SK-N-SH (cell line): Measurements from ENCODE around the gene FAP. TPM values are rescaled to one million over a fixed set of nuclear protein-coding genes. Genes with fewer than 3 reads are reported as not detected.
A peak's percentile ranks its signal among the peaks of the same experiment; 100 is the strongest.

ENCODE experiments used
- CTCF ChIA-PET: fragments of 300-600, 350-600 bp; formaldehyde crosslinking; extraction: SDS; loops from one replicate; lab custom pipeline; 2021; lab: Yijun Ruan, JAX
- POLR2A ChIA-PET: fragments of 350-600 bp; sonication (Branson Sonifier 250); formaldehyde crosslinking; extraction: SDS; loops from one replicate; lab custom pipeline; 2020; ENCODE audit warnings: antibody characterized with exemption, inconsistent platforms; lab: Yijun Ruan, JAX
- DNase-seq: peaks from one replicate; pipeline ENCODE4 v3.0.0; 2012
- H2AFZ ChIP-seq: fragments of 200-600 bp; sonication (generic); 2 replicates; pipeline ENCODE4 v1.8.1; 2016; ENCODE audit warnings: antibody characterized with exemption, mild to moderate bottlenecking, low read depth
- H3F3A ChIP-seq: fragments of 200-600 bp; sonication (generic); replicated peaks from 2 replicates; pipeline ENCODE3; 2016; ENCODE audit warnings: antibody characterized with exemption, mild to moderate bottlenecking; ENCODE audit not compliant: insufficient read depth
- H3K27ac ChIP-seq, 2 experiments: fragments of 200-500 bp in 1 of 2; fragments of 200-600 bp in 1 of 2; sonication (Bioruptor generic) in 1 of 2; sonication (generic), shearing (Covaris generic) in 1 of 2; 2 replicates each; pipeline versions ENCODE4 v1.5.1 to v1.6.1; 2014 to 2016; ENCODE audit warnings: low read depth in 2 of 2, inconsistent platforms in 1 of 2, low read length in 1 of 2, mild to moderate bottlenecking in 1 of 2, mixed read lengths in 1 of 2
- H3K27me3 ChIP-seq: fragments of 200-600 bp; sonication (generic), shearing (Covaris generic); 2 replicates; pipeline ENCODE4 v1.6.1; 2016; ENCODE audit warnings: mixed run types; ENCODE audit not compliant: insufficient read depth
- H3K36me3 ChIP-seq, 2 experiments: fragments of 200-500 bp in 1 of 2; fragments of 200-600 bp in 1 of 2; sonication (Bioruptor generic) in 1 of 2; sonication (generic) in 1 of 2; replicated peaks in 1 of 2; 2 replicates each; pipeline versions ENCODE3 to v1.5.1; 2014 to 2016; ENCODE audit warnings: low read length in 1 of 2, mild to moderate bottlenecking in 1 of 2; ENCODE audit not compliant: insufficient read depth in 2 of 2, control insufficient read depth in 1 of 2
- H3K4me1 ChIP-seq, 2 experiments: fragments of 200-500 bp in 1 of 2; fragments of 200-600 bp in 1 of 2; sonication (Bioruptor generic) in 1 of 2; sonication (generic), shearing (Covaris generic) in 1 of 2; 2 replicates each; pipeline versions ENCODE4 v1.5.1 to v1.6.1; 2014 to 2016; ENCODE audit warnings: low read depth in 1 of 2, low read length in 1 of 2, mixed run types in 1 of 2; ENCODE audit not compliant: insufficient read depth in 2 of 2, control insufficient read depth in 1 of 2
- H3K4me2 ChIP-seq: fragments of 200-600 bp; sonication (generic), shearing (Covaris generic); 2 replicates; pipeline ENCODE4 v1.6.1; 2017; ENCODE audit warnings: mixed run types
- H3K4me3 ChIP-seq, 2 experiments: fragments of 200-500 bp in 1 of 2; fragments of 200-600 bp in 1 of 2; sonication (Bioruptor generic) in 1 of 2; sonication (generic), shearing (Covaris generic) in 1 of 2; 2 replicates each; pipeline versions ENCODE4 v1.5.1 to v1.8.1; 2014 to 2016; ENCODE audit warnings: low read depth in 2 of 2, inconsistent platforms in 1 of 2, low read length in 1 of 2, mild to moderate bottlenecking in 1 of 2, mixed read lengths in 1 of 2, moderate library complexity in 1 of 2
- H3K79me2 ChIP-seq: fragments of 200-600 bp; sonication (generic); 2 replicates; pipeline ENCODE4 v1.8.1; 2017; ENCODE audit warnings: mild to moderate bottlenecking; ENCODE audit not compliant: insufficient read depth
- H3K9ac ChIP-seq: fragments of 200-600 bp; sonication (generic); 2 replicates; pipeline ENCODE4 v1.6.1; 2017; ENCODE audit warnings: mixed run types
- H3K9me2 ChIP-seq: fragments of 200-600 bp; sonication (generic); 2 replicates; pipeline ENCODE4 v1.6.1; 2017; ENCODE audit warnings: mixed run types
- H3K9me3 ChIP-seq: fragments of 200-600 bp; sonication (generic); 2 replicates; pipeline ENCODE4 v1.6.1; 2017; ENCODE audit warnings: mixed run types, mild to moderate bottlenecking, moderate library complexity
- H4K20me1 ChIP-seq: fragments of 200-600 bp; sonication (generic); 2 replicates; pipeline ENCODE4 v1.6.1; 2017; ENCODE audit warnings: mild to moderate bottlenecking, mixed run types; ENCODE audit not compliant: insufficient read depth
- EP300 ChIP-seq, 2 experiments: IDR thresholded peaks; 2 replicates each; pipeline versions ENCODE4 v1.4.0 to v1.6.1; 2012; ENCODE audit warnings: borderline replicate concordance in 1 of 2, low read depth in 1 of 2, low read length in 1 of 2
- FOSL2 ChIP-seq: IDR thresholded peaks from 2 replicates; pipeline ENCODE4 v1.4.0; 2012; ENCODE audit warnings: low read depth, mild to moderate bottlenecking, moderate library complexity, borderline replicate concordance
- FOXJ3 ChIP-seq: sonication (generic); formaldehyde crosslinking; IDR thresholded peaks from 2 replicates; pipeline ENCODE4 v1.5.1; 2020; ENCODE audit warnings: mild to moderate bottlenecking, missing genetic modification reagents
- FOXM1 ChIP-seq: IDR thresholded peaks from 2 replicates; pipeline ENCODE4 v1.4.0; 2012; ENCODE audit warnings: low read depth, mild to moderate bottlenecking
- GABPA ChIP-seq: IDR thresholded peaks from 2 replicates; pipeline ENCODE4 v1.4.0; 2012; ENCODE audit warnings: low read depth, mild to moderate bottlenecking
- JUND ChIP-seq: IDR thresholded peaks from 2 replicates; pipeline ENCODE4 v1.4.0; 2012
- MEF2A ChIP-seq: IDR thresholded peaks from 2 replicates; pipeline ENCODE4 v1.4.0; 2012; ENCODE audit warnings: low read depth, borderline replicate concordance
- MXI1 ChIP-seq: IDR thresholded peaks from 2 replicates; pipeline ENCODE4 v1.6.1; 2012; ENCODE audit warnings: mild to moderate bottlenecking, low read depth, low read length, improper control_type of control experiment
- NFIC ChIP-seq: IDR thresholded peaks from 2 replicates; pipeline ENCODE4 v1.4.0; 2012; ENCODE audit warnings: borderline replicate concordance
- NRF1 ChIP-seq: IDR thresholded peaks from 2 replicates; pipeline ENCODE4 v1.6.1; 2012; ENCODE audit warnings: low read depth, mild to moderate bottlenecking, low read length
- PBX3 ChIP-seq: IDR thresholded peaks from 2 replicates; pipeline ENCODE4; 2012
- POLR2AphosphoS5 ChIP-seq: IDR thresholded peaks from 2 replicates; pipeline ENCODE4 v1.6.1; 2012; ENCODE audit warnings: low read depth, low read length
- REST ChIP-seq: IDR thresholded peaks from 2 replicates; pipeline ENCODE4 v1.6.1; 2012; ENCODE audit warnings: mild to moderate bottlenecking, low read depth, low read length, moderate library complexity
- RXRA ChIP-seq: IDR thresholded peaks from 2 replicates; pipeline ENCODE4 v1.4.0; 2012; ENCODE audit warnings: low read depth, mild to moderate bottlenecking, borderline replicate concordance
- SIN3A ChIP-seq: IDR thresholded peaks from 2 replicates; pipeline ENCODE4 v1.6.1; 2012; ENCODE audit warnings: low read depth, mild to moderate bottlenecking, low read length, moderate library complexity, borderline replicate concordance
- TAF1 ChIP-seq: IDR thresholded peaks from 2 replicates; pipeline ENCODE4 v1.6.1; 2012; ENCODE audit warnings: low read depth, mild to moderate bottlenecking, low read length, moderate library complexity, borderline replicate concordance
- TCF12 ChIP-seq: IDR thresholded peaks from 2 replicates; pipeline ENCODE4 v1.4.0; 2012
- TEAD4 ChIP-seq: IDR thresholded peaks from 2 replicates; pipeline ENCODE4 v1.4.0; 2012; ENCODE audit warnings: mild to moderate bottlenecking, borderline replicate concordance; ENCODE audit not compliant: insufficient read depth
- USF1 ChIP-seq: IDR thresholded peaks from 2 replicates; pipeline ENCODE4 v1.4.0; 2012; ENCODE audit warnings: low read depth, borderline replicate concordance
- WGBS: methylation state at CpG from one replicate; pipeline ENCODE4 v1.1.6; 2017; ENCODE audit warnings: low lambda C conversion rate; 5-methylcytosine and 5-hydroxymethylcytosine counted together
- polyA plus RNA-seq, 3 experiments: library from polyadenylated mRNA; depleted of rRNA; stranded (reverse); fragments of >200 nt; gene quantifications; 2 replicates each; pipeline ENCODE4 v1.2.3, GENCODE V29; 2012
- TF ChIP-seq, protein P1 (sequence below): fragments of 150-350 bp; IDR thresholded peaks from 2 replicates; pipeline ENCODE4 v1.6.1; 2017; ENCODE audit warnings: antibody characterized with exemption, low read length, low read depth, borderline replicate concordance

The FAP gene, protein sequence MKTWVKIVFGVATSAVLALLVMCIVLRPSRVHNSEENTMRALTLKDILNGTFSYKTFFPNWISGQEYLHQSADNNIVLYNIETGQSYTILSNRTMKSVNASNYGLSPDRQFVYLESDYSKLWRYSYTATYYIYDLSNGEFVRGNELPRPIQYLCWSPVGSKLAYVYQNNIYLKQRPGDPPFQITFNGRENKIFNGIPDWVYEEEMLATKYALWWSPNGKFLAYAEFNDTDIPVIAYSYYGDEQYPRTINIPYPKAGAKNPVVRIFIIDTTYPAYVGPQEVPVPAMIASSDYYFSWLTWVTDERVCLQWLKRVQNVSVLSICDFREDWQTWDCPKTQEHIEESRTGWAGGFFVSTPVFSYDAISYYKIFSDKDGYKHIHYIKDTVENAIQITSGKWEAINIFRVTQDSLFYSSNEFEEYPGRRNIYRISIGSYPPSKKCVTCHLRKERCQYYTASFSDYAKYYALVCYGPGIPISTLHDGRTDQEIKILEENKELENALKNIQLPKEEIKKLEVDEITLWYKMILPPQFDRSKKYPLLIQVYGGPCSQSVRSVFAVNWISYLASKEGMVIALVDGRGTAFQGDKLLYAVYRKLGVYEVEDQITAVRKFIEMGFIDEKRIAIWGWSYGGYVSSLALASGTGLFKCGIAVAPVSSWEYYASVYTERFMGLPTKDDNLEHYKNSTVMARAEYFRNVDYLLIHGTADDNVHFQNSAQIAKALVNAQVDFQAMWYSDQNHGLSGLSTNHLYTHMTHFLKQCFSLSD
- polyA plus RNA-seq (2012; rRNA removed): 36.9 and 57.8 TPM in 2 replicates
- 42.3 and 46.7 TPM in 2 replicates for polyA plus RNA-seq (2012; cell fraction: cytosol; rRNA removed)
- 60.8 and 125 TPM in 2 replicates for polyA plus RNA-seq (2012; cell fraction: nucleus; rRNA removed)

- H3K9me3 ChIP-seq: no peaks in the 10 kb centered on the region
- peaks cover 48% of the 10 kb centered on the region for H3K79me2 ChIP-seq
- no peak for DNase-seq
- peak within 1 kb of the TSS; percentile 89 for H3K9ac ChIP-seq
- H3K4me2 ChIP-seq: peak within 1 kb of the TSS; percentile 74
- H3K27me3 ChIP-seq: no peaks in the 10 kb centered on the region
- ChIA-PET POLR2A (no interaction called here), CTCF (interaction anchor here (0.7 to 1.3 kb wide), 2 partner anchors 23 to 58 kb away, joined by 3 to 4 read pairs; no protein-coding TSS in a partner anchor)
- H3K4me1 ChIP-seq: peaks cover 0 to 17% of the 10 kb centered on the region in 2 experiments; a peak in 2 of 4 replicates
- 10% methylated on average over 6 of the region's 6 CpGs for WGBS
- peak within 1 kb of the TSS; percentile 92 to 99 for H3K27ac ChIP-seq
- no peaks in the 10 kb centered on the region for H4K20me1 ChIP-seq
- peaks cover 4 to 24% of the 10 kb centered on the region in 2 experiments for H3K36me3 ChIP-seq
- peak within 1 kb of the TSS; percentile 50; the same call in 1 of the 2 replicates for H2AFZ ChIP-seq
- H3K9me2 ChIP-seq: no peaks in the 10 kb centered on the region
- TF ChIP-seq JUND (peak; percentile 76), TEAD4 (peak; percentile 70; the same call in 1 of the 2 replicates), REST (0 out of 2 replicates have a peak, but pooled peaks have one; percentile 28), USF1 (no peak), TCF12 (peak; percentile 99), MEF2A (peak; percentile 69; the same call in 1 of the 2 replicates), GABPA (no peak), FOXJ3 (CRISPR knock-in tag) (no peak), EP300 (IDR thresholded peaks at IDR 0.05; ENCODE audit: borderline replicate concordance in 1 of 2, low read depth in 1 of 2, low read length in 1 of 2) (peak; percentile 17 to 89; a peak in 3 of 4 replicates), POLR2AphosphoS5 (peak; percentile 74; the same call in 1 of the 2 replicates), RXRA (peak; percentile 98), TAF1 (peak; percentile 44), FOXM1 (peak; percentile 62; the same call in 1 of the 2 replicates), PBX3 (peak; percentile 87), FOSL2 (peak; percentile 84), NRF1 (no peak), SIN3A (peak; percentile 95), NFIC (peak; percentile 94), MXI1 (no peak)
- TF ChIP-seq, protein P1, sequence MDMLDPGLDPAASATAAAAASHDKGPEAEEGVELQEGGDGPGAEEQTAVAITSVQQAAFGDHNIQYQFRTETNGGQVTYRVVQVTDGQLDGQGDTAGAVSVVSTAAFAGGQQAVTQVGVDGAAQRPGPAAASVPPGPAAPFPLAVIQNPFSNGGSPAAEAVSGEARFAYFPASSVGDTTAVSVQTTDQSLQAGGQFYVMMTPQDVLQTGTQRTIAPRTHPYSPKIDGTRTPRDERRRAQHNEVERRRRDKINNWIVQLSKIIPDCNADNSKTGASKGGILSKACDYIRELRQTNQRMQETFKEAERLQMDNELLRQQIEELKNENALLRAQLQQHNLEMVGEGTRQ: no peak
- peak within 1 kb of the TSS; percentile 53 to 75 for H3K4me3 ChIP-seq
- H3F3A ChIP-seq: peaks cover 23% of the 10 kb centered on the region
These were observed at the start of gene FAP for GRCh38 chr2:162243294-162243693. Gene FAP (minus strand): TSS chr2:162243445. CDS start chr2:162243327, 118 bp downstream.
